Keratinocyte (primary cell): ENCODE data around the gene SKIC2. TPM values are rescaled to one million over a fixed set of nuclear protein-coding genes. Genes with fewer than 3 reads are reported as not detected.

ENCODE experiments used
- DNase-seq: peaks from one replicate; pipeline ENCODE4 v3.0.0-alpha.2; 2011; ENCODE audit warnings: low read depth, missing footprints, low spot score
- FAIRE-seq: peaks from 2 replicates; lab custom pipeline; 2011; peaks lifted over from hg19 to GRCh38; lab: Jason Lieb, UNC
- H2AFZ ChIP-seq: 2 replicates; pipeline ENCODE4 v1.6.0; 2012; ENCODE audit warnings: low read length, control low read depth, inconsistent platforms; ENCODE audit not compliant: control insufficient read depth
- H3K27ac ChIP-seq: 2 replicates; pipeline ENCODE4 v1.5.1; 2011; ENCODE audit warnings: low read length; ENCODE audit not compliant: control insufficient read depth, insufficient read depth
- H3K27me3 ChIP-seq: 3 replicates; pipeline ENCODE4 v1.6.0; 2011; ENCODE audit warnings: low read length; ENCODE audit not compliant: control insufficient read depth, insufficient read depth; ENCODE audit errors: extremely low read depth
- H3K36me3 ChIP-seq, 2 experiments: 2 replicates in 1 of 2; 3 replicates in 1 of 2; pipeline ENCODE4 v1.5.1; 2011; ENCODE audit warnings: low read length in 2 of 2, mild to moderate bottlenecking in 1 of 2; ENCODE audit not compliant: control insufficient read depth in 2 of 2, insufficient read depth in 2 of 2; ENCODE audit errors: extremely low read depth in 1 of 2
- H3K4me1 ChIP-seq: 3 replicates; pipeline ENCODE4 v1.5.1; 2011; ENCODE audit warnings: low read length; ENCODE audit not compliant: control insufficient read depth, insufficient read depth; ENCODE audit errors: extremely low read depth
- H3K4me2 ChIP-seq: 3 replicates; pipeline ENCODE4 v1.6.0; 2011; ENCODE audit warnings: low read depth, low read length; ENCODE audit not compliant: control insufficient read depth, insufficient read depth; ENCODE audit errors: extremely low read depth
- H3K4me3 ChIP-seq, 3 experiments: fragments of 200-600 bp in 1 of 3; sonication (generic) in 1 of 3; 2 replicates in 2 of 3; 3 replicates in 1 of 3; pipeline ENCODE4 v1.5.1; 2011 to 2016; ENCODE audit warnings: low read length in 3 of 3, mild to moderate bottlenecking in 3 of 3, control low read depth in 2 of 3, inconsistent platforms in 1 of 3, low read depth in 1 of 3, mixed read lengths in 1 of 3, mixed run types in 1 of 3, moderate library complexity in 1 of 3; ENCODE audit not compliant: control insufficient read depth in 2 of 3, insufficient read depth in 2 of 3; ENCODE audit errors: extremely low read depth in 1 of 3
- H3K79me2 ChIP-seq: 2 replicates; pipeline ENCODE4 v1.6.0; 2012; ENCODE audit warnings: low read length; ENCODE audit not compliant: control insufficient read depth, insufficient read depth
- H3K9ac ChIP-seq: 3 replicates; pipeline ENCODE4 v1.6.0; 2011; ENCODE audit warnings: low read length; ENCODE audit not compliant: control insufficient read depth, insufficient read depth; ENCODE audit errors: extremely low read depth
- H3K9me1 ChIP-seq: 3 replicates; pipeline ENCODE4 v1.6.0; 2011; ENCODE audit warnings: low read length; ENCODE audit not compliant: control insufficient read depth, insufficient read depth; ENCODE audit errors: extremely low read depth
- H3K9me3 ChIP-seq: 2 replicates; pipeline ENCODE4 v1.5.1; 2012; ENCODE audit warnings: low read depth, low read length; ENCODE audit not compliant: control insufficient read depth
- H4K20me1 ChIP-seq: 3 replicates; pipeline ENCODE4 v1.6.0; 2011; ENCODE audit warnings: low read length; ENCODE audit not compliant: control insufficient read depth, insufficient read depth; ENCODE audit errors: extremely low read depth
- EZH2 ChIP-seq: IDR thresholded peaks from one replicate; pipeline ENCODE4 v1.6.1; 2012; ENCODE audit warnings: inconsistent platforms, mild to moderate bottlenecking, low read length, moderate library complexity
- dilution Hi-C: fragments of 300-500 bp; cut with MboI; formaldehyde crosslinking; loops from one replicate; pipeline ENCODE4 v1.7.0; 2020; ENCODE audit warnings: low sequenced_read_pairs; ENCODE audit not compliant: extremely low pct_ligation_motif_present
- polyA plus RNA-seq, 5 experiments: library from polyadenylated mRNA; depleted of rRNA in 3 of 5; stranded (reverse) in 3 of 5; stranded (forward) in 1 of 5; unstranded in 1 of 5; fragments of >200 nt; gene quantifications; 1 replicate in 1 of 5; 2 replicates in 3 of 5; 3 replicates in 1 of 5; pipeline versions ENCODE4 v1.2.1 to v1.2.3, GENCODE V29; 2011 to 2012; ENCODE audit warnings: missing spikeins in 2 of 5, low read depth in 1 of 5, low replicate concordance in 1 of 5
- TF ChIP-seq, protein P1 (sequence below), 3 experiments: IDR thresholded peaks in 1 of 3; conservative IDR thresholded peaks in 1 of 3; optimal IDR thresholded peaks in 1 of 3; 2 replicates in 2 of 3; 3 replicates in 1 of 3; pipeline versions ENCODE3 to v1.5.1; 2011; ENCODE audit warnings: low read length in 3 of 3, mild to moderate bottlenecking in 3 of 3, moderate library complexity in 2 of 3, control low read depth in 1 of 3, inconsistent platforms in 1 of 3; ENCODE audit not compliant: insufficient read depth in 2 of 3; ENCODE audit errors: extremely low read depth in 1 of 3

Gene SKIC2
- polyA plus RNA-seq, 1 donor (not counting 4 experiments of a cell fraction or from before 2014, with no cell fraction given), result 24.5 TPM

DNA sequence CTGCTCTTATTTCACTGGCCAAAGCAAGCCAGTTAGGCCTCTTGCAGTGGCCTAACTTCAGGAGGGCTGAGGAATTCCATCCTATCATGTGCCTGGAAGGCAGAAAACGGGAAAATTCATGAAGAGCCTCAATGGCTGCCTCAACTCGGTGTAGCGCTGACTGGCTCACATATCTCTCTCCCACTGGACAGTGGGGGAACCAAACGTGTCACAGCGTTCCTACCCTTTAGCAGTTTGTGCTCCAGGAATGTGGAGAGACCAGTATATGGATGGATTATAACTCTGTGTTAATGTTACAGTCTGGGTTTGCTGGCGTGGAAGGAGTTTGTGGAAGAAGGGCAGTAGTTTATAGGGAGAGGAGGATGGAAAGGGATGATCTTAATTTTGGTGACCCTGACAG is 43.2 kb upstream of the SKIC2 start:
- H3K27me3 ChIP-seq, result no peaks in the 10 kb centered on the region
- no peaks in the 10 kb centered on the region for H3K36me3 ChIP-seq
- TF ChIP-seq, protein P1, sequence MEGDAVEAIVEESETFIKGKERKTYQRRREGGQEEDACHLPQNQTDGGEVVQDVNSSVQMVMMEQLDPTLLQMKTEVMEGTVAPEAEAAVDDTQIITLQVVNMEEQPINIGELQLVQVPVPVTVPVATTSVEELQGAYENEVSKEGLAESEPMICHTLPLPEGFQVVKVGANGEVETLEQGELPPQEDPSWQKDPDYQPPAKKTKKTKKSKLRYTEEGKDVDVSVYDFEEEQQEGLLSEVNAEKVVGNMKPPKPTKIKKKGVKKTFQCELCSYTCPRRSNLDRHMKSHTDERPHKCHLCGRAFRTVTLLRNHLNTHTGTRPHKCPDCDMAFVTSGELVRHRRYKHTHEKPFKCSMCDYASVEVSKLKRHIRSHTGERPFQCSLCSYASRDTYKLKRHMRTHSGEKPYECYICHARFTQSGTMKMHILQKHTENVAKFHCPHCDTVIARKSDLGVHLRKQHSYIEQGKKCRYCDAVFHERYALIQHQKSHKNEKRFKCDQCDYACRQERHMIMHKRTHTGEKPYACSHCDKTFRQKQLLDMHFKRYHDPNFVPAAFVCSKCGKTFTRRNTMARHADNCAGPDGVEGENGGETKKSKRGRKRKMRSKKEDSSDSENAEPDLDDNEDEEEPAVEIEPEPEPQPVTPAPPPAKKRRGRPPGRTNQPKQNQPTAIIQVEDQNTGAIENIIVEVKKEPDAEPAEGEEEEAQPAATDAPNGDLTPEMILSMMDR (optimal IDR thresholded peaks at IDR 0.05 in 1 of 3, IDR thresholded peaks at IDR 0.05 in 1 of 3, conservative IDR thresholded peaks at IDR 0.05 in 1 of 3; ENCODE audit: extremely low read depth in 1 of 3, insufficient read depth in 2 of 3, low read length in 3 of 3), result no peak
- TF ChIP-seq EZH2, result no peak

GRCh38 chr6:31918069-31918720 is 40.8 kb upstream of the SKIC2 start:
- H3K27me3 ChIP-seq, result no peaks in the 10 kb centered on the region
- TF ChIP-seq EZH2, result no peak
- TF ChIP-seq, protein P1 (optimal IDR thresholded peaks at IDR 0.05 in 1 of 3, IDR thresholded peaks at IDR 0.05 in 1 of 3, conservative IDR thresholded peaks at IDR 0.05 in 1 of 3; ENCODE audit: extremely low read depth in 1 of 3, insufficient read depth in 2 of 3, low read length in 3 of 3), result no peak
- no peak overlapping the region for H3K9ac ChIP-seq
- no peaks in the 10 kb centered on the region for H4K20me1 ChIP-seq
- H3K27ac ChIP-seq, result no peak overlapping the region
- H3K79me2 ChIP-seq, result no peaks in the 10 kb centered on the region
- H3K4me3 ChIP-seq, result no peak overlapping the region
- no peaks in the 10 kb centered on the region for H3K9me3 ChIP-seq
- peaks cover 4% of the 10 kb centered on the region for H3K4me1 ChIP-seq
- H3K4me2 ChIP-seq, result no peak overlapping the region
- no peaks in the 10 kb centered on the region for H3K36me3 ChIP-seq
- dilution Hi-C loops, result no loop called here
- DNase-seq (no peak), FAIRE-seq (no peak)
- H3K9me1 ChIP-seq, result no peaks in the 10 kb centered on the region
- H2AFZ ChIP-seq, result no peak overlapping the region

More for the DNA sequence above, 43.2 kb upstream of the SKIC2 start:
- dilution Hi-C loops, result no loop called here
- Histone ChIP-seq H3K4me2 (no peak overlapping the region), H4K20me1 (no peaks in the 10 kb centered on the region), H3K9ac (no peak overlapping the region), H3K27ac (no peak overlapping the region), H2AFZ (no peak overlapping the region), H3K9me1 (no peaks in the 10 kb centered on the region), H3K4me3 (no peak overlapping the region), H3K79me2 (no peaks in the 10 kb centered on the region), H3K9me3 (no peaks in the 10 kb centered on the region), H3K4me1 (peaks cover 11% of the 10 kb centered on the region)
- DNase-seq, result no peak
- FAIRE-seq, result no peak
